OCI-LY7 (cell line): Measurements from ENCODE around the gene ALDH1L1.

Experiments used
- EZH2phosphoT487 ChIP-seq: fragments of 200-600 bp; sonication (generic); IDR thresholded peaks from 2 replicates; pipeline ENCODE4 v1.6.1; 2018; ENCODE audit warnings: low read depth, borderline replicate concordance, mild to moderate bottlenecking, mixed run types, antibody characterized with exemption, low read length, moderate library complexity, mixed read lengths
- TF ChIP-seq, protein P1 (sequence below): fragments of 200-600 bp; sonication (generic); conservative IDR thresholded peaks from 2 replicates; pipeline ENCODE4 v1.5.1; 2014; ENCODE audit warnings: mild to moderate bottlenecking, antibody characterized with exemption, low read length, moderate library complexity, mixed read lengths

DNA sequence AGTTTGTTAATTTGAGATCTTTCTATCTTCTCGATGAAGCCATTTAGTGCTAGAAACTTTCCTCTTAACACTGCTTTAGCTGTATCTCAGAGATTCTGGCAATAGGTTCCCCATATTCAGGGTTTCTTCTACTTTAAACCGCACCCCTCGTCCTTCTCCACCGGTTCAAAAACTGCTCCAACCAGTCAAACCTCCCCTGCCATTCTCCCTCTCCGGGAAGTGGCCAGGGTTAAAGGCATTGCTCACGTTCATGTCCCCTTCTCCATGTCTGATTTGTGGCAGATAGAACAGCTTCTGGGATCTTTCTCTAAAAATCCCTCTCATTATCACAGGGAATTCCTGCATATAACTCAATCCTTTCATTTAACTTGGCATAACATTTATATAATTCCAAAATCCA, 14.4 kb downstream of the ALDH1L1 start:
- TF ChIP-seq, protein P1, sequence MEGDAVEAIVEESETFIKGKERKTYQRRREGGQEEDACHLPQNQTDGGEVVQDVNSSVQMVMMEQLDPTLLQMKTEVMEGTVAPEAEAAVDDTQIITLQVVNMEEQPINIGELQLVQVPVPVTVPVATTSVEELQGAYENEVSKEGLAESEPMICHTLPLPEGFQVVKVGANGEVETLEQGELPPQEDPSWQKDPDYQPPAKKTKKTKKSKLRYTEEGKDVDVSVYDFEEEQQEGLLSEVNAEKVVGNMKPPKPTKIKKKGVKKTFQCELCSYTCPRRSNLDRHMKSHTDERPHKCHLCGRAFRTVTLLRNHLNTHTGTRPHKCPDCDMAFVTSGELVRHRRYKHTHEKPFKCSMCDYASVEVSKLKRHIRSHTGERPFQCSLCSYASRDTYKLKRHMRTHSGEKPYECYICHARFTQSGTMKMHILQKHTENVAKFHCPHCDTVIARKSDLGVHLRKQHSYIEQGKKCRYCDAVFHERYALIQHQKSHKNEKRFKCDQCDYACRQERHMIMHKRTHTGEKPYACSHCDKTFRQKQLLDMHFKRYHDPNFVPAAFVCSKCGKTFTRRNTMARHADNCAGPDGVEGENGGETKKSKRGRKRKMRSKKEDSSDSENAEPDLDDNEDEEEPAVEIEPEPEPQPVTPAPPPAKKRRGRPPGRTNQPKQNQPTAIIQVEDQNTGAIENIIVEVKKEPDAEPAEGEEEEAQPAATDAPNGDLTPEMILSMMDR = no peak
- TF ChIP-seq EZH2phosphoT487 = no peak
